ENCODE measurements around the gene METTL22.

The METTL22 gene

GRCh38 chr16:8682551-8683259, 61.2 kb downstream of the METTL22 start:
- DNase-seq (ENCODE audit: low spot score): no peak
- in situ Hi-C loops (cut with MboI; ENCODE audit: low sequenced_read_pairs, unreplicated experiment): no loop called here
- TF ChIP-seq CTCF (IDR thresholded peaks at IDR 0.05; ENCODE audit: borderline replicate concordance, control extremely low read depth, extremely low read depth, insufficient read depth, missing control alignments): no peak

- in situ Hi-C loops (cut with MboI; ENCODE audit: low sequenced_read_pairs, unreplicated experiment): no loop called here
Measured at GRCh38 chr16:8683640-8684039, 62.1 kb downstream of the METTL22 start.

GRCh38 chr16:8685617-8686016, 64.1 kb downstream of the METTL22 start:
- TF ChIP-seq CTCF (IDR thresholded peaks at IDR 0.05; ENCODE audit: borderline replicate concordance, control extremely low read depth, extremely low read depth, insufficient read depth, missing control alignments): no peak
- DNase-seq (ENCODE audit: low spot score): no peak
- in situ Hi-C loops (cut with MboI; ENCODE audit: low sequenced_read_pairs, unreplicated experiment): no loop called here

More at GRCh38 chr16:8683640-8684039, 62.1 kb downstream of the METTL22 start:
- no peak for TF ChIP-seq CTCF (IDR thresholded peaks at IDR 0.05; ENCODE audit: borderline replicate concordance, control extremely low read depth, extremely low read depth, insufficient read depth, missing control alignments)
- no peak for DNase-seq (ENCODE audit: low spot score)

- no peak for DNase-seq (ENCODE audit: low spot score)
- in situ Hi-C loops (cut with MboI; ENCODE audit: low sequenced_read_pairs, unreplicated experiment): no loop called here
- no peak for TF ChIP-seq CTCF (IDR thresholded peaks at IDR 0.05; ENCODE audit: borderline replicate concordance, control extremely low read depth, extremely low read depth, insufficient read depth, missing control alignments)
Measured at GRCh38 chr16:8686031-8686621, 64.6 kb downstream of the METTL22 start.

GRCh38 chr16:8686879-8687278, 65.4 kb downstream of the METTL22 start:
- in situ Hi-C loops (cut with MboI; ENCODE audit: low sequenced_read_pairs, unreplicated experiment): no loop called here
- no peak for TF ChIP-seq CTCF (IDR thresholded peaks at IDR 0.05; ENCODE audit: borderline replicate concordance, control extremely low read depth, extremely low read depth, insufficient read depth, missing control alignments)
- DNase-seq (ENCODE audit: low spot score): no peak

- no peak for TF ChIP-seq CTCF (IDR thresholded peaks at IDR 0.05; ENCODE audit: borderline replicate concordance, control extremely low read depth, extremely low read depth, insufficient read depth, missing control alignments)
- in situ Hi-C loops (cut with MboI; ENCODE audit: low sequenced_read_pairs, unreplicated experiment): no loop called here
- DNase-seq (ENCODE audit: low spot score): no peak
Measured at GRCh38 chr16:8689686-8690085, 68.2 kb downstream of the METTL22 start.

Data from GM13976 (cell line).